HG02571 (cell line): ENCODE results near the gene AKR1C4.

Experiments used
- ATAC-seq: cut with Tn5 transposase; IDR thresholded peaks from one replicate; pipeline ENCODE4 v1.9.1; 2021; ENCODE audit warnings: mild to moderate bottlenecking, moderate library complexity; ENCODE audit not compliant: unreplicated experiment

AKR1C4 gene

DNA sequence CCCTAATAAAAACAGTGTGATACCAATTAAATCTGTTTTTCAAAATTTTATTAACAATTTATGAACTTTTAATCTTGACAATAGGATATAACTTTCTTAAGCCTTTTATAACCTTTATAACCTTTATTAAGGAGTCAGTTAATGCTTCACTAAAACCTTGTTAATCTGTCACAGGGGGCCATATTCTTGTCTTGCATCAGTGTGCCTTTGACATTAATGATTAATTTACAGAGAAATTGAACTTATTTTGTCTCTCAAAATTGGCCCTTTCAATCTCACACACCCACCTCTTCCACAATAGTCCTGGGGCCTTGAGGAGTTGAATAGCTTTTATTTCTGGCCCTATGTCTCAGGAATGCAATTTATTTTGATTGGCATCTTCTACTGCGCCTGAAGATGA is 68.5 kb downstream of the AKR1C4 start:
- ATAC-seq: no peak

DNA sequence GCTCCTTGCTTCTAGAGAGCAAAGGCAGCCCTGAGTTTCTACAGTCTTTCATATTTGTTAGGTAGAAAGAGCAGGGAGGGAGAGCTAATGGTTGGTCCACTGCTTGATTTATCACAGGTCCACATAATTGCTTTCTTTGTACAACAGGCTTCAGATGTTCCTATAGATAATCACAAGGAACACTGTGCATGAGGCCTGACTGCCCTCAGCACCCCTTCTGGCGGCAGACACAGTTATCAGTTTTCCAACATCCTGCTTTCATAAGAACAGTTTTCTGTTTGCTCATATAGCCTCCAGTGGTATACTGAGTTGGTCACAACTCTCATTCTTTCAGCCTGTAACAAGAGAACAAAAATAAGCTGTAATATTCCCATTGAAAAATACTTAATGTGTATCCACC is 69.7 kb downstream of the AKR1C4 start:
- no peak for ATAC-seq

DNA sequence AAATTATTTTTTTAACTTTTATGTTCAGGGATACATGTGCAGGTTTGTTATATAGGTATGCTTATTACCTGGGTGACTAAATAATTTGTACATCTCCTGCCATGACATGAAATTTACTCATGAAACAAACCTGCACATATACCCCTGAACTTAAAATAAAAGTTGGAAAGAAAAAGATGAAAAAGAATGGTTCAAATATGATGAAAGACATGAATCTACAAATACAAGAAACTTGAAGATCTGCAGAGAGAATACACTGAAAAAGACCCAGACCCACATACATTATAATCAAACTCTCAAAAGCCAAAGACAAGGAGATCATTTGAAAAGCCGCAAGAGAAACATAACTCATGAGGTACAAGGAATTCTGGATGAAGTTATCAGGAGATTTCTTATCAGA is 70.2 kb downstream of the AKR1C4 start:
- no peak for ATAC-seq

DNA sequence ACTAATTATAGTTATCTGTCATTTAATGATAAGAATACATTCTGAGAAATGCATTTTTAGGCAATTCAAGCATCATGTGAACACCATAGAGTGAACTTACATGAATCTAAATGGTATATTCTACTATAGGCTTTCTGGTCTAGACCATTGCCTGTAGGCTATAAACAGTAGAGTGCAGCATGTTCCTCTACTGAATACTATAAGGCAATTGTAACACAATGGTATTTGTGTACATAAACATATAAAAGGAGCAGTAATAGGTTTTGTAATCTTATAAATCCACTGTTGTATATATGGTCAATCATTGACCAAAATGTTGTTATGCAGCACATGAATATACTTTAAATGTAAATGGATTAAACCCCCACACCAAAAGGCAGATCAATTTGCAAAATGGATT is 71.6 kb downstream of the AKR1C4 start:
- ATAC-seq: no peak
